Uterus (tissue), 2 donors: ENCODE measurements around the gene KCNQ4.

Source experiments
- CTCF ChIP-seq, 4 experiments: fragments of 200-600 bp in 2 of 4; fragments of 450-650 bp in 2 of 4; sonication (generic) in 2 of 4; IDR thresholded peaks; one replicate each; pipeline ENCODE4 v1.5.1; 2016 to 2019; ENCODE audit warnings: antibody characterized with exemption in 4 of 4, mild to moderate bottlenecking in 2 of 4, moderate library complexity in 1 of 4
- POLR2A ChIP-seq, 2 donors: fragments of 450-650 bp; IDR thresholded peaks; one replicate each; pipeline ENCODE4 v1.6.1; 2016; ENCODE audit warnings: antibody characterized with exemption in 2 of 2, mild to moderate bottlenecking in 1 of 2, moderate library complexity in 1 of 2

DNA sequence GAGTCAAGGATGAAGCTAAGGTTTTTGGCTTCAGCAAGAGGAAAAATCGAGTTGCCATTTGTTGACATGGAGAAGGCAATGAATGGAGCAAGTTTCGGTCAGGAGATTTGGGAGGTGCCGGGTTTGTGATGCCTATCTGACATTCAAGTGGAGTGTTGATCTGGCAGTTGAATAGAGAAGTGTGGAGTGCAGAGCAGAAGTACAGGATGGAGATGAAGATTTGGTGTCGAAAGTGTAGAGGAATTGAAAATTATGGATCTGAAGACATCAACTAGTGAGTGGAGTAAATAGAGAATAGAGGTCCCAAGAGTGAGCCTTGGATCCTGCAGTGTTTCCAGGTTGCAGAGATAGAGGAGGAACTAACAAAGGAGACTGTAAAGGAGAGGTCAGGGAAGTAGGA, 52.7 kb downstream of the KCNQ4 start:
- TF ChIP-seq POLR2A (IDR thresholded peaks at IDR 0.05) (no peak), CTCF (IDR thresholded peaks at IDR 0.05) (no peak)
